ENCODE results near the gene DCXR. TPM values are rescaled to one million over a fixed set of nuclear protein-coding genes. Genes with fewer than 3 reads are reported as not detected.

The DCXR gene
- total and polyA plus RNA-seq, 3 experiments from 2014 or later: 108 to 127 (median 117) TPM

DNA sequence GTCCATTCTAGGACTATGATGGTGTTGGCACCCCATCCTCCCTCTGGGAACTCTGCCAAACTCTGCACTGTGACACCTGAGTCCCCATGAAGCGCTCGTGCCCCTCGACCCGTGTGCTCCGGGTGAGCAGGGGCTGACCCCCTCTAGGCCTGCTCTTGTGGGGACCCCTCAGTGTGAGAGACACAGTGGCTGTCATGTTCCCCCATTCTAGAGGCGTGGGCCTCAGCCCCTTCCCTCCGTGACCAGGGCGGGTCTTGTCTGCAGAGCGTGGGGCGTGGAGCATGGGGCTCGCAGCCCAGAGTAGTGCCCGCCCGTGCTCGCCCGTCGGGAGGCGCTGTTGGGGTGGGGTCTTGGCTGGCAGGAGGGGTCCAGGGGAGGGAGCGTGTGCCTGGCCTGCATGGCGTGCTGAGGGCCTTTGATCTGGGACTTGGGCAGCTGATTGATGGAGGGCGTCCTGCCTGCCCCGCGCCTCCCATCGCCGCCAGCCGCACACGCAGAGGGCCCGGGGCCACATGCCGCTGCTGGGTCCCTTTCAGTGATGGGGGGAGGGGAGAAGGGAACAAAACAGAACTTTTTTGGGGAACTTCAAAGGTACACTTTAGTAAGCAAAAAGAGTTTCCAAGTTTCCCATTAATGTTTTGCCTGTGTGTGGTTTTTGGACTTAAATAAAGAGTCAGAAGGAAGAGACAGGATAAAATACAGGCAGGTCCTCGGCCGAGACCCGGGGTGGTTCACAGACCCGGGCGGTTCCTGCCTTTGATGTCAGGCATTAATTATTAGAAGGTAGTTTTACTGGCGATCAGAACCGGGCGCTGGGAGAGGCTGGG lies 37.3 kb downstream of the DCXR start:
- Histone ChIP-seq H3K4me1 (ENCODE audit: insufficient read depth, low read length) (no peaks in the 10 kb centered on the region), H3K4me3 (ENCODE audit: low read length) (no peak overlapping the region), H3K36me3 (ENCODE audit: insufficient read depth, low read length) (no peaks in the 10 kb centered on the region), H3K27me3 (ENCODE audit: insufficient read depth, low read length, poor library complexity, severe bottlenecking) (no peaks in the 10 kb centered on the region), H3K27ac (ENCODE audit: low read depth, low read length) (no peak overlapping the region), H3K9me3 (ENCODE audit: low read length) (no peaks in the 10 kb centered on the region)
- ChIA-PET POLR2A (no interaction called here), CTCF (no interaction called here)
- Mint-ChIP-seq H3K27ac (peak overlapping the region in 1 of 8 donors; percentile 54), H3K4me1 (no peaks in the 10 kb centered on the region), H3K36me3 (peaks cover 0 to 10% (median 2%) of the 10 kb centered on the region in 3 donors), H3K9me3 (no peaks in the 10 kb centered on the region), H3K4me3 (no peak overlapping the region), H3K27me3 (no peaks in the 10 kb centered on the region)
- no peak for DNase-seq

DNA sequence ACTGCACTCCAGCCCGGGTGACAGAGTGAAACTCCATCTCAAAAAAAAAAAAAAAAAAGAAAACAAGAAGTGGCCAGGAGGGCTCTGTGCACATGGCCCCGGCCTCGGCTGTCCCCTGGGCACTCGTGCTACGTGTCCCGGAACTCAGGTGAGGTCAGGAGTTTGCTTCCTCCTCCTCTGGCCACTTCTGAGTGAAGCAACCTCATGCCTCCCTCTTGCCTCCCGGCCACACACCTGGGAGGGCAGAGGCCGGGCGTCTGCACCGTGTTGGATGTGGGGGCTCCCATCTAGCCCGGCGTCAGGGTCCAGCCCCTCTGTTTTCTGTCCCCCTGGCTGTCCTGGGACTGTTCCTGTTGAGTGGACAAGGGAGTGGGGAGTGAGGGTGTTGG lies 37.9 kb downstream of the DCXR start:
- Histone ChIP-seq H3K36me3 (ENCODE audit: insufficient read depth, low read length) (no peaks in the 10 kb centered on the region), H3K27me3 (ENCODE audit: insufficient read depth, low read length, poor library complexity, severe bottlenecking) (no peaks in the 10 kb centered on the region), H3K4me3 (ENCODE audit: low read length) (no peak overlapping the region), H3K27ac (ENCODE audit: low read depth, low read length) (no peak overlapping the region), H3K9me3 (ENCODE audit: low read length) (no peaks in the 10 kb centered on the region), H3K4me1 (ENCODE audit: insufficient read depth, low read length) (no peaks in the 10 kb centered on the region)
- Mint-ChIP-seq H3K36me3 (peaks cover 0 to 10% (median 2%) of the 10 kb centered on the region in 3 donors), H3K4me3 (no peak overlapping the region), H3K9me3 (no peaks in the 10 kb centered on the region), H3K27me3 (no peaks in the 10 kb centered on the region), H3K27ac (no peak overlapping the region), H3K4me1 (no peaks in the 10 kb centered on the region)
- ChIA-PET POLR2A (no interaction called here), CTCF (no interaction called here)
- no peak for DNase-seq

DNA sequence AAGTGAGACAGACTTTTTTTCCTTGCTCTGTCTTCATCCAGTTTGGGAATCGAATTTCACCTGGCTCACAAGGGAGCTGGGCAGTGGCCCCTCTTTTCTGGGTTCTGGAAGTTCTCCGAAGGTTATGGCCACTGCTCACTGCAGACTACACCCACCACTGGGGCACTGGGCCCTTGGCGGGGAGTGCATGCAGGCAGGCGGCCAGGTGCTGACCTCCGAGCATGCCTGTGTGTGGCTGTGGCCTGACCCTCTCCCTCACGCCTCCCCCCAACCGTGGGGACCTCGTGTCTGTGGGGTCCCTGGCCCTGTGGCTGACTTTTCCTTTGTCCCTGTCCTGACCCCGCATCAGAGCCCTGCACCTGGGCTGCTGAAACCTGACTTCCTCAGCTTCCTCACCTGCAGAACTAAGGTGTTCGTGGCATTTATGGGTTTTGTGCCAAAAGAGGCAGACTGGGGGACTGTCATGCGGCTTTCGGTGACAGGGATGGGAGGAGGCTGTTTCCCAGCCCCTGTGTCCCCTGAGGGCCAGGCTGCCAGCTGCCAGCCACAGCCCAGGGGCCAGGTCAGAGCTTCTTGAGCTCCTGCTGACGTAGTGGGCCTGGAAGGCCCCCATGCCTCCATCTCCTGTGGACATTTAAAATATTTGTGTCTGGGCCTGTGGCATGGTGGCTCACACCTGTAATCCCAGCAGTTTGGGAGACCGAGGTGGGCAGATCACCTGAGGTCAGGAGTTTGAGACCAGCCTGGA lies 38.6 kb downstream of the DCXR start:
- DNase-seq: no peak
- Mint-ChIP-seq H3K27me3 (no peaks in the 10 kb centered on the region), H3K36me3 (peaks cover 0 to 12% (median 2%) of the 10 kb centered on the region in 3 donors), H3K4me1 (no peaks in the 10 kb centered on the region), H3K27ac (no peak overlapping the region), H3K9me3 (no peaks in the 10 kb centered on the region), H3K4me3 (no peak overlapping the region)
- Histone ChIP-seq H3K36me3 (ENCODE audit: insufficient read depth, low read length) (no peaks in the 10 kb centered on the region), H3K27ac (ENCODE audit: low read depth, low read length) (no peak overlapping the region), H3K9me3 (ENCODE audit: low read length) (no peaks in the 10 kb centered on the region), H3K4me3 (ENCODE audit: low read length) (no peak overlapping the region), H3K4me1 (ENCODE audit: insufficient read depth, low read length) (no peaks in the 10 kb centered on the region), H3K27me3 (ENCODE audit: insufficient read depth, low read length, poor library complexity, severe bottlenecking) (no peaks in the 10 kb centered on the region)
- POLR2A ChIA-PET: no interaction called here
- CTCF ChIA-PET: no interaction called here

DNA sequence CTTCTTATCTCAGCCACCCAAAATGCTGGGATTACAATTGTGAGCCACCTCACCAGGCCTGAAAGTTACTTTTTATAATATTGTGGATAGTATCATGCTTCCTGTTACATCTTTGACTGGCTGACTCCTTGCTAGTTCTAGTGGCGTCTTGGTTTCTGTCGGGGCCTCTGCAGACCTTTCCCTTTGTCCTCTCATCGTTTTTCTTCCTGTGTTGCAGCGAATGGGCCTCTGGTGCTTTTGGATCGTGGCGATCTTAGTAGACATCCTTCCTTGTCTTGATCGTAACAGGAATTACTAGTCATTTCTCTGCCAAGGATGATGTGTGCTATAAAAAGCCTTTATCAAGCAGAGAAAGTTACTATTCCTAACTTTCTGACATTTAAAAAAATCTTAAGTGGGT lies 39.3 kb downstream of the DCXR start:
- Mint-ChIP-seq H3K4me3 (no peak overlapping the region), H3K9me3 (no peaks in the 10 kb centered on the region), H3K27me3 (no peaks in the 10 kb centered on the region), H3K36me3 (peaks cover 0 to 14% (median 2%) of the 10 kb centered on the region in 3 donors), H3K27ac (peak overlapping the region in 2 of 8 donors; percentile 52 to 80), H3K4me1 (no peaks in the 10 kb centered on the region)
- DNase-seq: no peak
- H3K36me3 ChIP-seq (ENCODE audit: insufficient read depth, low read length): no peaks in the 10 kb centered on the region
- no peaks in the 10 kb centered on the region for H3K4me1 ChIP-seq (ENCODE audit: insufficient read depth, low read length)
- CTCF ChIA-PET: no interaction called here
- no peaks in the 10 kb centered on the region for H3K9me3 ChIP-seq (ENCODE audit: low read length)
- no peaks in the 10 kb centered on the region for H3K27me3 ChIP-seq (ENCODE audit: insufficient read depth, low read length, poor library complexity, severe bottlenecking)
- H3K27ac ChIP-seq (ENCODE audit: low read depth, low read length): no peak overlapping the region
- POLR2A ChIA-PET: no interaction called here
- H3K4me3 ChIP-seq (ENCODE audit: low read length): no peak overlapping the region

DNA sequence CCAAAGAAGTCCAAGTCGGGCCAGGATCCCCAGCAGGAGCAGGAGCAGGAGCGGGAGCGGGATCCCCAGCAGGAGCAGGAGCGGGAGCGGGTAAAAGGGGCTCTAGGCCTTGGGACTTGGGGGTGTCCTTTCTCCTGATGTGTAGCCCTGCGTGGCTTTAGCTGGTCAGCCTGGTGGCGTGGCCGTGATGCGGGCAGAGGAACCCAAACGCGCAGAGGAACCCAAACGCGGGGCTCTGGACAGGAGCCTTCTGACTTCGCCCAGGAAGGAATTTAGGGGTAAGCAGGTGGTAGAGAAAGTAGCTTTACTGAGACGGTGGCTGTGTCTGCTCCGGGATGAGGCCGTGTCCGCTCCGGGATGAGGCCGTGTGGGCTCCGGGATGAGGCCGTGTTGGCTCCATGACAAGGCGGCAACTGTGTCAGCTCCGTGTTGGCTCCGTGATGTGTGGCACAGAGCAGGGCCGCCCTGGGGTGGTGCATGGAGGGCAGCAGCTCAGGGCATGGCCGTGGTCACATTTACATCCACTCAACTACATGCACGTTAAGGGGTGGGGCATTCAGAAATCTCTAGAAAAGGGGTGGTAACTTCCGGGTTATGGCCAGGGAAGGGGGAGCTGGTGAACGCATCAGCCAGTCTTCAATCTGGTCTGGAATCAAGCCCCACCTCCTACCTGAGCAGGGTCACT lies 40.6 kb downstream of the DCXR start:
- no peaks in the 10 kb centered on the region for H3K4me1 ChIP-seq (ENCODE audit: insufficient read depth, low read length)
- DNase-seq: no peak
- Mint-ChIP-seq H3K4me3 (no peak overlapping the region), H3K27me3 (no peaks in the 10 kb centered on the region), H3K36me3 (peaks cover 0 to 14% (median 2%) of the 10 kb centered on the region in 3 donors), H3K27ac (peak overlapping the region in 2 of 8 donors; percentile 29 to 87), H3K4me1 (no peaks in the 10 kb centered on the region), H3K9me3 (no peaks in the 10 kb centered on the region)
- ChIA-PET CTCF (interaction anchor here (0.6 kb wide), 1 partner anchor 34 kb away, joined by 4 read pairs; no protein-coding TSS in a partner anchor), POLR2A (no interaction called here)
- no peaks in the 10 kb centered on the region for H3K36me3 ChIP-seq (ENCODE audit: insufficient read depth, low read length)
- H3K27ac ChIP-seq (ENCODE audit: low read depth, low read length): no peak overlapping the region
- H3K9me3 ChIP-seq (ENCODE audit: low read length): no peaks in the 10 kb centered on the region
- H3K4me3 ChIP-seq (ENCODE audit: low read length): no peak overlapping the region
- no peaks in the 10 kb centered on the region for H3K27me3 ChIP-seq (ENCODE audit: insufficient read depth, low read length, poor library complexity, severe bottlenecking)

DNA sequence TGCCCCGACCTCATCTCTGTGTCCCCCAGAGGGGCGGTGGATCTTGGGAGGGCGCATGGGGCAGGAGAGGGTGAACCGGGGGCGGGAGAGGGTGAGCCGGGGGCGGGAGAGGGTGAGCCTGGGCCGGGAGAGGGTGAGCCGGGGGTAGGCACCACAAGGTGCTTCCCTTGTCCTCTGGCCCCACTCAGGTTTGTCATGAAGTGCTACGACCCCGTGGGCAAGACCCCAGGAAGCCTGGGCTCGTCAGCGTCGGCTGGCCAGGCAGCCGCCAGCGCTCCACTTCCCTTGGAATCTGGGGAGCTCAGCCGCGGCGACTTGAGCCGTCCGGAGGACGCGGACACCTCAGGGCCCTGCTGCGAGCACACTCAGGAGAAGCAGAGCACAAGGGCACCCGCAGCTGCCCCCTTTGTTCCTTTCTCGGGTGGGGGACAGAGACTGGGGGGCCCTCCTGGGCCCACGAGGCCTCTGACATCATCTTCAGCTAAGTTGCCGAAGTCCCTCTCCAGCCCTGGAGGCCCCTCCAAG lies 41.2 kb downstream of the DCXR start:
- H3K27me3 Mint-ChIP-seq: no peaks in the 10 kb centered on the region
- H3K4me3 Mint-ChIP-seq: no peak overlapping the region
- no peaks in the 10 kb centered on the region for H3K27me3 ChIP-seq (ENCODE audit: insufficient read depth, low read length, poor library complexity, severe bottlenecking)
- no peaks in the 10 kb centered on the region for H3K4me1 Mint-ChIP-seq
- POLR2A ChIA-PET: no interaction called here
- CTCF ChIA-PET: no interaction called here
- H3K9me3 ChIP-seq (ENCODE audit: low read length): no peaks in the 10 kb centered on the region
- H3K9me3 Mint-ChIP-seq: no peaks in the 10 kb centered on the region
- no peaks in the 10 kb centered on the region for H3K4me1 ChIP-seq (ENCODE audit: insufficient read depth, low read length)
- no peak for DNase-seq
- no peak overlapping the region for H3K4me3 ChIP-seq (ENCODE audit: low read length)
- H3K36me3 Mint-ChIP-seq: peaks cover 0 to 14% (median 2%) of the 10 kb centered on the region in 3 donors
- H3K36me3 ChIP-seq (ENCODE audit: insufficient read depth, low read length): no peaks in the 10 kb centered on the region
- peak overlapping the region in 1 of 8 donors; percentile 85 for H3K27ac Mint-ChIP-seq
- no peak overlapping the region for H3K27ac ChIP-seq (ENCODE audit: low read depth, low read length)

DNA sequence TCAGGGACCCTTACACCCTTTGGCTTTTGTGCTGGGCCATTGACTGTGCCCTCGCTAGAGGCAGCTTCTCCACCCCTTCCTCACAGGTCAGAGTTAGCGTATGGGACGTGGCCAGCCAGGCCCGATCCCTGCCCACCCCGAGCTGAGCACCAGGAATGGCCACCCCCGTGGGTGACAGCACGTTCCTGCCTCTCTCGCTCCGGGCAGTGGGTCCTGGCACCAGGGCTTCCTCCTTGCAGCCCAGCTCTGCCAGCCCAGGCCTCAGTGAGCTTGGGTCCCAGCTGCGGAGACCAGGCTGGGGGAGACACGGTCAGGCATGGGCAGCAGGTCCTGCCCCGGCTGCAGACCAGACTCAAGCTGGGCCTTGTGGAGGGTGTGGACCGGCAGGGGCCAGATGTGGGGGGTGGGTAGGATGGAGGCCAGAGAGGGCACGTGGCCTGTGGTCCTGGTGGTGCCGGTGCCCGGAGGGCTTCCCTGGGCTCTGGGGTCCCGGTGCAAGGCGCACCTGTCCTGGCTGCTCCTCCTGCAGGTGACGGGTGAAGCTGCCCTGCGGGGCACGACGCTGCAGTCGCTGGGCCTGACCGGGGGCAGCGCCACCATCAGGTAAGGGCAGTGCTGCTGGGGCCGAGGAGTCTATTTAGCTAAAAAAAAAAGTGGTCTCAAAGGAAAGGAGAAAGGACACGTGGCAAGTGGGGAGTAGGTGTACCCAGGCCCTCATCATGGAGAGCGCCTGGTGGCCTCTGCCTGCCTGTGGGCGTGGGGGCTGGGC lies 41.9 kb downstream of the DCXR start:
- peaks cover 0 to 3% (median 2%) of the 10 kb centered on the region in 3 donors for H3K4me1 Mint-ChIP-seq
- no peaks in the 10 kb centered on the region for H3K36me3 ChIP-seq (ENCODE audit: insufficient read depth, low read length)
- no peak overlapping the region for H3K27ac ChIP-seq (ENCODE audit: low read depth, low read length)
- CTCF ChIA-PET: no interaction called here
- H3K4me3 Mint-ChIP-seq: no peak overlapping the region
- POLR2A ChIA-PET: no interaction called here
- H3K9me3 ChIP-seq (ENCODE audit: low read length): no peaks in the 10 kb centered on the region
- no peaks in the 10 kb centered on the region for H3K4me1 ChIP-seq (ENCODE audit: insufficient read depth, low read length)
- H3K27ac Mint-ChIP-seq: peak overlapping the region in 1 of 8 donors; percentile 85
- peaks cover 0 to 16% (median 3%) of the 10 kb centered on the region in 3 donors for H3K36me3 Mint-ChIP-seq
- no peaks in the 10 kb centered on the region for H3K27me3 Mint-ChIP-seq
- no peak overlapping the region for H3K4me3 ChIP-seq (ENCODE audit: low read length)
- H3K27me3 ChIP-seq (ENCODE audit: insufficient read depth, low read length, poor library complexity, severe bottlenecking): no peaks in the 10 kb centered on the region
- no peaks in the 10 kb centered on the region for H3K9me3 Mint-ChIP-seq
- no peak for DNase-seq
